Measurements from ENCODE around the gene CHSY3.

GRCh38 chr5:129917224-129917623 is 13.0 kb downstream of the CHSY3 start:
- TF ChIP-seq CTCF (IDR thresholded peaks at IDR 0.05) (no peak), POLR2A (IDR thresholded peaks at IDR 0.05) (no peak)
